Measurements from ENCODE around the gene RAB40B.

The RAB40B gene

GRCh38 chr17:82691714-82692113, 6.8 kb downstream of the RAB40B start:
- FAIRE-seq: no peak

GRCh38 chr17:82690786-82691489, 7.6 kb downstream of the RAB40B start:
- FAIRE-seq: no peak

GRCh38 chr17:82689077-82689476, 9.4 kb downstream of the RAB40B start:
- no peak for FAIRE-seq

GRCh38 chr17:82687871-82688270, 10.6 kb downstream of the RAB40B start:
- FAIRE-seq: no peak

- no peak for FAIRE-seq
Observed at GRCh38 chr17:82687375-82687861, 11.1 kb downstream of the RAB40B start.

GRCh38 chr17:82686366-82687324, 11.9 kb downstream of the RAB40B start:
- no peak for FAIRE-seq

- no peak for FAIRE-seq
Observed at GRCh38 chr17:82685291-82685690, 13.2 kb downstream of the RAB40B start.

GRCh38 chr17:82684228-82684841, 14.2 kb downstream of the RAB40B start:
- no peak for FAIRE-seq

- no peak for FAIRE-seq
Observed at GRCh38 chr17:82683534-82683933, 15.0 kb downstream of the RAB40B start.

GRCh38 chr17:82681547-82681946, 17.0 kb downstream of the RAB40B start:
- no peak for FAIRE-seq

- FAIRE-seq: no peak
Observed at GRCh38 chr17:82679586-82680465, 18.7 kb downstream of the RAB40B start.

- FAIRE-seq: no peak
Observed at GRCh38 chr17:82678265-82678891, 20.1 kb downstream of the RAB40B start.

GRCh38 chr17:82677353-82677925, 21.1 kb downstream of the RAB40B start:
- FAIRE-seq: no peak

GRCh38 chr17:82675476-82676245, 22.8 kb downstream of the RAB40B start:
- no peak for FAIRE-seq

- no peak for FAIRE-seq
Observed at GRCh38 chr17:82674656-82675475, 23.6 kb downstream of the RAB40B start.

- no peak for FAIRE-seq
Observed at GRCh38 chr17:82670661-82671450, 27.6 kb downstream of the RAB40B start.

- FAIRE-seq: no peak
Observed at GRCh38 chr17:82668631-82669099, 29.8 kb downstream of the RAB40B start.

GRCh38 chr17:82668024-82668630, 30.4 kb downstream of the RAB40B start:
- FAIRE-seq: no peak
